CD1c-positive myeloid dendritic cell (primary cell): ENCODE data around the gene CLCA4.
"Not testable (repeated sequence)": the region's sequence is repeated elsewhere in the genome, so short reads cannot be mapped to it uniquely, and the experiment has no call there.

Source experiments
- DNase-seq: peaks from one replicate; pipeline ENCODE4 v3.0.0-alpha.2; 2016; ENCODE audit errors: extremely low spot score

Gene CLCA4

DNA sequence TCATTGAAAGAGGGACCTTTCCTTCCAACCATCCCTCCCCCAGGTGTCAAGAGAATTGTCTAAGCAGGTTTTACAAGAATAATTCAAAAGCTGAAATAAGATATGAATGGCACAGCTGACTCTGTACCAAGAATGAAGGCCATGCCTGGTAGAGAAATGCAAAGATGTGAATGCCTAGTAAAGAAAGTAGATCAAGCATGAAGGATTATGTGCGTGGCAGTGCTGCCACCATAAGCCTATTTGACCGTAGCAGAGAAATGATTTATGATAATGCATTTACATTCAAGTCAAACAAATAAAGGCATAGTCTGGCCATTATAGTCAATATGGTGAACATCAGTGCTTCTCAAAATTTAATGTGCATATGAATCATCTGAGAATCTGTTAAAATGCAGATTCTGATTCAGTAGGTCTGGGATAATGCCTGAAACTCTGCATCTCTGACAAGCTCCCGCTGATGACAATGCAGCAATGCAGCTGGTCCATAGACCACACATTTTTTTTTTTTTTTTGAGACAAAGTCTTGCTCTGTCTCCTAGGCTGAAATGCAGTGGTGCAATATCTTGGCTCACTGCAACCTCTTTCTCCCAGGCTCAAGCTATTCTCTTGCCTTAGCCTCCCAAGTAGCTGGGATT lies 16.6 kb upstream of the CLCA4 start:
- no peak for DNase-seq

DNA sequence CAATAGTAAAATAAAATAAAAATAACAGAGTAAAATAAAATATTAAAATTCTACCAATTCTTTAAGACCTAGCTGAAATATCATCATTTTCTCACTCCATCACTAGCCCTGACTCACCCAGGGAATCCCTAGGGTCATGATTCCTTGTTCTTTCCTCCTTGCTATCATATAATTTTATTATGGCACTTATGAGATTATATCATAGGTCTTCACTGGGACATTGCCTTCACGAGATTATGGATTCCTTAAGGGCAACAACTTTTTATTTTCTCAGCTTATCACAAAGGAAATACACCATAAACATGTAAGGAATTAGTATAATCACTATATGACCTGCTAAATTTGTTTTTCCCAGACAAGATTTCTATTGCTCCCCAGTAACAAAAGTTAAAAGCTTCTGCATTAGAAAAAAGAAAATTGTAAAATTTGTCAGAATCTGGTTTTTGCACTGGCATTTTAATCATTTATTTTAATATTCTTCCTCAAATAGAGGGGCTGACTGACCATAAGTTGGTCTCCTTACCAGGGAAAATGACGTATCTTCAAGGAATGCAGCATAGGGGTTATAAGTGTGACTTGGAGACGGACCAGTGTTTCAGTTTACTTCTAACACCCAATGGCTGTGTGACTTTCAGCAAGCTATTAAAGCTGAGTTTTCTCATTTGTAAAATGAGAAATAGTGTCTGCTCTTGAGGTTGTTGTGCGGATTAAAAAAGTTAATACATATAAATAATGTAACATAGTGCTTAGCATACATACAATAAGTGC lies 8.8 kb upstream of the CLCA4 start:
- DNase-seq = no peak

DNA sequence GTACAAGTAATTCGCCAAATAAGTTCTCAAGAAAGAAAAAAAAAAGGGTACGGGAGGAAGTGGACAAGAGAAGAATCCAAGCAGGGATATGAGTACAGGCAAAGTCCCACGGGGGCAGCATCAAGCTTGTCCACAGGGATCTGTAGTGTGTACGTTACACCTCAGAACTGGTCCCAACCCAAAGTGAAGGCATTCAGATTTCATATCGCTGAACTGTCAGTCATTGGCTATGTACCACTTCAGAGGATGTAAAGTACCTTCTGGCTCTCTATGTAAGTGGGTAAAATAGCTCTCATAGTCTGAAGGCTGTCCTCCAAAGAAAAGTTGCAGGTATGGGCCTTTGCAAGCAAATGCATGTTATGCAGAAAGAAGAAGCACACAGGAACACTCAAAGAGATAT lies 8.1 kb upstream of the CLCA4 start:
- no peak for DNase-seq

GRCh38 chr1:86541859-86542258 lies 5.0 kb upstream of the CLCA4 start:
- no peak for DNase-seq

DNA sequence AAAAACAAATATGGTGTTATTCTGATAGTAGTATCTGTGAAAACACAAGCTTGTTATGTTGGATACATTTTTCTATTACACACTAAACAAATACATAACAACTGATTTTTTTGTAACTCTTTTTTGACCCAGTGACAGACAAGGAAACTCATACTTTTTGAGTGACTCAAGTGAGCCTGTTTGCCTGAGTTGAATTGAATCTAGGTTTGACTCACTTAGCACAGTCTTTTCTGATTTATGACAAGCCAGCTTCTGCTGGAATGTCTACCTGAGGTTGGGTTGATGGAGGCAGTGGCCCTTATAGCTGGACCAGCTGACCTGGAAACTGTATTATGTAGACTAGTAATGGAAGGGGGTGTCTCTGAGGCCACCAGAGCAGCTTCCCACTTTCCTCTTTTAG lies 4.2 kb upstream of the CLCA4 start:
- no peak for DNase-seq

DNA sequence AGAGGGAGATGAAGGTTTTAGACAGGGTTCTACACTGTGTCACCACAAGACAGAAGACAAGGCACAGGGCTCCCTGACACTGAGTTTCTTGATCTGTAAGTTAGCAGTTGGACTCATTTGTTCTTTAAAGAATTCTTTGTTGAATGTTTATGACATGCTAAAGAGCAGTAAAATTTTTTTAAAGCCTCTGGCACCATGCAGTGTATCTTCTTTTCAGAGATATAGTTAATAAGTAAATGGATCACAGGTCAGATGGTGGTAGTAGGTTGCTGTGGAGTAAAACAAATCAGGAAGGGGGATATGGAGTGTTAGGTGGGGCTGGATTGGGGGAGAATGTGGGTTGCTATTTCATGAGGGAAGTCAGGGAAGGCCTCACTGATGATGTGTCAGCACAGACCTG lies 2.0 kb downstream of the CLCA4 start:
- DNase-seq = no peak

- no peak for DNase-seq
Observed at GRCh38 chr1:86551305-86551704, 4.4 kb downstream of the CLCA4 start.

DNA sequence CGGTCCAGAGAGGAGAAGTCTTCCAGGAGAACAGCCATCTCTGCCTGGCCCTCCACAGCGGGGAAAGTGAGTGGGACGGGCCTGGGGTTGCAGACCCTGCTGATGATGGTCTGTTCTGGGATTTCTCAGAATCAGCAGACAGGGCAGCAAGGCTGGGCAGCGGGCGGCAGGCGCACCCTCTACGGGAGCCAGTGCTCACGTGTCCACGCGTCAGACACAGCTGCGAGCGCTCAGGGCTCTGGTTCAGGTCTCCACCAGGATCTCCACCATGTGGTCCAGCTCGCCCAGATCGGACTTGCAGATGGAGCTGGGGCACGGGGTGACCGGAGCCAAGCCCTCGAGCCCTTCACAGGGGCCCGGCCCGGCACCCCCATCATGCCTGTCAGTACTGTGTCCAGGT lies 5.5 kb downstream of the CLCA4 start:
- no peak for DNase-seq

DNA sequence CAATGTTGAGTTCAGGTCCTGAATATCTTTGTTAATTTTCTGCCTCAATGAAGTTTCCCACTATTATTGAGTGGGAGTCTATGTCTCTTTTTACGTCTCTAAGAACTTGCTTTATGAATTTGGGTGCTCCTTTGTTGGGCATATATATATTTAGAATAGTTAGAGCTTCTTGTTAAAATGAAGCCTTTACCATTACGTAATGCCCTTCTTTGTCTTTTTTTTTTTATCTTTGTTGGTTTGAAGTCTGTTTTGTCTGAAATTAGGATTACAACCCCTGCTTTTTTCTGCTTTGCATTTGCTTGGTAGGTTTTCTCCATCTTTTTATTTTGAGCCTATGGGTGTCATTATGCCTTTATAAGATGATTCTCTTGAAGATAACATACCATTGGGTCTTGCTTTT lies 10.9 kb downstream of the CLCA4 start:
- DNase-seq = no peak

GRCh38 chr1:86563849-86564248 lies 17.0 kb downstream of the CLCA4 start:
- no peak for DNase-seq

DNA sequence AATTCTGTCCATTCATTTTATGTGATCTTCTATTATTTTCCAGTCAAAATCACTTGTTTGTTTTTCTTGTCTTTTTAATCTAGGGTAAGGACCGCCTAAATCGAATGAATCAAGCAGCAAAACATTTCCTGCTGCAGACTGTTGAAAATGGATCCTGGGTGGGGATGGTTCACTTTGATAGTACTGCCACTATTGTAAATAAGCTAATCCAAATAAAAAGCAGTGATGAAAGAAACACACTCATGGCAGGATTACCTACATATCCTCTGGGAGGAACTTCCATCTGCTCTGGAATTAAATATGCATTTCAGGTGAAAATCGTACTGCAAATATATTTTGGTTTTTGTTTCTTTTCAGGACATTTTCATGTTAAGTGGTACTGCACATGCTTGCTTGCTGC lies 20.5 kb downstream of the CLCA4 start:
- no peak for DNase-seq

- no peak for DNase-seq
Observed at GRCh38 chr1:86567878-86568277, 21.0 kb downstream of the CLCA4 start.

DNA sequence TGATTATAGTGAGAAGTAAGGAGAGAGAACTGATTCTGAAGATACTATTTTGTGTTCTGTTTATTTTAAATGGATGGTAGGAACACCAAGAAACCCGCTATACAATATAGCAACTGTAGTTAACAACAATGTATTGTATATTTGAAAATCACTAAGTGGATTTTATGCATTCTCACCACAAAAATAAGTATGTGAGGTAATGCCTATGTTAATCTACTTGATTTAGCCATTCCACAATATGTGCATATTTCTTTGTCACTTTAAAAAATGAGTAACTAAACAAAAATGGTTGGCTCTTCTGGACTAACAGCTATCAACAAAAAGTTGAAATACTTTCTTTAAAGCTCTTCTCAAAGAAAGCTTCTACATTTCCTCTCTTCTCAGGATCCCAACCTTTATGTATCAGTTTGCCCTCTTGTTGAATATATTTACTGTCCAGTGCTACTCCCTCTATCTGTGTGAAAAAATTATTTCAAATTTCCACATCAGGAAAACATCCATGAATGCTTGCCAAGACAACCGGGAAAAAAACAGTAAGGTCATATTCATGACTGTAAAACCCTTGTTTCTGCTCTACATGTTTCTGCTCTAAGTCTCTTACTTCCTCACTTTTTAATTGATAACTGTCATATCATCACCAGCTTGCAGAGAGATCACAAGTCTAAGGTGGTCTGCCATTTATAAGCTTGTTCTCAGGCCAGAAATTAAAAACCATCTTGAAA lies 27.0 kb downstream of the CLCA4 start:
- no peak for DNase-seq

DNA sequence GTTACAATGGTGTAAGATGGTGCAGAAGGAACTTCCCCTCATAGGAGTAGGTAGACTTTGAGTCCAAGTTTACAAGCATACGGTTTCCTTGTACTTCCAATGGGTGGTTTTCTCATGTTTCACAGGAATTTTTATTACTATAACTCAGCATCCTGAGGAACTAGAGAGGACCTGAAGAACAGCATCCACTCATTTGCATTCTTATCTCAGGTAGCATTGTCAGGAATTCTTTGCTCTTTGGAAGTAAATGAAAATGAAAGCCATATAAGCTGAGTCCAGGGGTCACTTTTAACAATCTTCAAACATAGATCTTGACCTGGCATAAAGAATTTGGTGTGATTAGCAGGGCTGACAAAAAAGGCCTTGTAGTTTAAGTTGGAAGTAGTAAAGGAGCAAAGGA lies 34.4 kb downstream of the CLCA4 start:
- no peak for DNase-seq

- no peak for DNase-seq
Observed at GRCh38 chr1:86582161-86582560, 35.3 kb downstream of the CLCA4 start.

DNA sequence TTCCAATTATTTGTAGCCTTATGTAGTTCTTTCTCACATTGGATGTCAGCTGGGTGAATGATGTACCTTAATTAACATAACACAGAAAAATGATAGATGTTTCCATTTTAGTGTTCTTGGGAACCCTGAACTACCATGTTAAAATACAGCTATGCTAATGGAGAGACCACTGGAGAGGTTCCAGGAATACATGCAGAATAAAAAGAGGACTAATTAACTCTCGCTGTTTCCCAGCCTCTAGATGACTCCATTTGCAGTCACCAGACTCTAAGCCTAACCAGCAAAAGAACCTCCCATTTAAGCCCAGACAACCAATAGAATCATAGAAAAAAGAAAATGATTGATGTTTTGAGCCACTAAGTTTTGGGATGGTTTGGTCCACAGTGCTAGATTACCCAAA lies 36.2 kb downstream of the CLCA4 start:
- DNase-seq = no peak

DNA sequence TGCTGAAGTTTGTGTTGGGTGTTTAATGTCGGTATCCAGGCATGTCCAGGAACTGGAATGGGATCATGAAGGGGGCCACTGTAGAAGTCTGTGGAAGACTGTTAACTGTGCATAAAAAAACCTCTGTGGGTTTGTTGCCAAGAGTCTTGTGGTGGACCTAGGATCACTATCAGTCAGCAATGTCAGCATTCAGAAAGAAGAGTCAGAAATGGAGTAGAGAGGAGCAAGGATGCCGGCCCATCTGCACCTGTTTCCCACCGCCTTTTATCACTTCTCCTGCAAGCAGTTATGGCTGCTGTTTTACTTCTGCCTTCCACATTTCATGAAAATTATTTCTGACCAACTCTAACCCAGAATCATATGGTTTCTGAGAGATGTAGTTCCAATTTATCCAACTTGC lies 36.7 kb downstream of the CLCA4 start:
- no peak for DNase-seq

DNA sequence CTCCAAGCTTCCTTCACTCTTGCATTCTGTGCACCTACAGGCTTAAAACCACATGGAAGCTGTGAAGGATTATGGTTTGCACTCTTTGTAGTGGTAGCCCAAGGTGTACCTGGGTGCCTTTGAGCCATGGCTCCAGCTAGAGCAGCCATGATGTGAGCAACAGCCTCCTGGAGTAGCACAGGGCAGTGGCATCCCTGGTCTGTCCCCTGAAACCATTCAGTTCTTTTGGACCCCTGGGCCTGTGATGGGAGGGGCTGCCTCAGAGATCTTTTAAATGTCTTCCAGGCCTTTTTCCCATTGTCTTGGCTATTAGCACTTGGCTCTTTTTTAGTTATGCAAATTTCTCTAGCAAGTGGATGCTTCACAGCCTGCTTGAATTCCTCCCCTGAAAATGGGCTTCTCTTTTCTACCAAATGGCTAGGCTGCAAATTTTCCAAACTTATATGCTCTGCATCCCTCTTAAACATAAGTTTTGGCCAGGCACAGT lies 47.4 kb downstream of the CLCA4 start:
- no peak for DNase-seq

DNA sequence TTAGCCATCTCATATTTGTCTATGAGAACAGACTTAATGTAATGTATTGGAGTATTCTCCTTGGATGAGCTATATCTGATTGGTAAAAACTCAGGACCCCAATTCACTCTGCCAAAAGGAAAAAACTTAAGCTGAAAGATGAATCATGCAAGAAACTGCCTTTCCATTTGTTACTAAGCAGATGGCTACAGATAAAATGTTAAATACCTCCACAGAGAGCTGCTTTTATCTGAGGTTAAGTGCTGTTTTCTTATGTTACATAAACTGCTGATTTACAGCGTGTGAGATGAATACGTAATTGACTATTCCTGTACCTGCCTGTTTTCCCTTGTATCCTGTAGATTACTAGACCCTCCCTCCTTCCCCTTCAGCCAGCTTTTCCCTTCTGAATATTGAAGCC lies 49.3 kb downstream of the CLCA4 start:
- DNase-seq = no peak

- no peak for DNase-seq
Observed at GRCh38 chr1:86596741-86597290, 49.9 kb downstream of the CLCA4 start.

- not testable (repeated sequence) for DNase-seq
Observed at GRCh38 chr1:86606080-86606479, 59.2 kb downstream of the CLCA4 start.

GRCh38 chr1:86616433-86616832 lies 69.6 kb downstream of the CLCA4 start:
- no peak for DNase-seq

GRCh38 chr1:86616871-86617270 lies 70.0 kb downstream of the CLCA4 start:
- peak; percentile 59 for DNase-seq
